IMR-90 (cell line): ENCODE results near the gene RAB27B. TPM values are rescaled to one million over a fixed set of nuclear protein-coding genes. Genes with fewer than 3 reads are reported as not detected.

Source experiments
- ATAC-seq: fragments of 200-7000 bp; cut with Tn5 transposase; 2 replicates; pipeline ENCODE4 v1.9.1; 2020; ENCODE audit warnings: low read depth, mild to moderate bottlenecking, moderate library complexity
- BruUV-seq: library from RNA; stranded (reverse); fragments of 400-500 nt; replicated peaks from 2 replicates; lab custom pipeline; 2021; lab: Mats Ljungman, UMichigan
- CTCF ChIA-PET: fragments of 300-600 bp; formaldehyde crosslinking; extraction: SDS; loops from one replicate; lab custom pipeline; 2021; ENCODE audit warnings: antibody characterized with exemption; lab: Yijun Ruan, JAX
- POLR2A ChIA-PET: fragments of 300-600 bp; sonication (Branson Sonifier 250); formaldehyde crosslinking; loops from one replicate; lab custom pipeline; 2022; ENCODE audit warnings: antibody characterized with exemption; ENCODE audit not compliant: unreplicated experiment; lab: Charles Lee
- DNase-seq: peaks from one replicate; pipeline ENCODE4 v3.0.0; 2013
- H2AFZ ChIP-seq: replicated peaks from 2 replicates; pipeline ENCODE3; 2013; ENCODE audit warnings: low read length, mild to moderate bottlenecking; ENCODE audit not compliant: poor library complexity
- H2AK5ac ChIP-seq: 2 replicates; pipeline ENCODE4 v1.6.1; 2013; ENCODE audit warnings: low read depth, low read length, inconsistent platforms
- H2AK9ac ChIP-seq: replicated peaks from 2 replicates; pipeline ENCODE3; 2013; ENCODE audit warnings: mild to moderate bottlenecking, low read depth, low read length, moderate library complexity; ENCODE audit not compliant: poor library complexity
- H2BK120ac ChIP-seq: 2 replicates; pipeline ENCODE4 v1.6.1; 2013; ENCODE audit warnings: low read depth, low read length, inconsistent platforms
- H2BK15ac ChIP-seq: 3 replicates; pipeline ENCODE4 v1.6.1; 2013; ENCODE audit warnings: low read depth, low read length, inconsistent platforms
- H2BK20ac ChIP-seq: 2 replicates; pipeline ENCODE4 v1.6.1; 2013; ENCODE audit warnings: low read depth, mild to moderate bottlenecking, inconsistent platforms, low read length, moderate library complexity
- H2BK5ac ChIP-seq: 2 replicates; pipeline ENCODE4 v1.6.1; 2013; ENCODE audit warnings: mild to moderate bottlenecking, low read depth, low read length, inconsistent platforms; ENCODE audit not compliant: poor library complexity, severe bottlenecking
- H3K14ac ChIP-seq: replicated peaks from 2 replicates; pipeline ENCODE4 v1.6.1; 2013; ENCODE audit warnings: low read depth, low read length, inconsistent platforms
- H3K18ac ChIP-seq: 2 replicates; pipeline ENCODE4 v1.6.1; 2013; ENCODE audit warnings: low read depth, low read length, control low read depth
- H3K23ac ChIP-seq: 2 replicates; pipeline ENCODE4 v1.6.1; 2013; ENCODE audit warnings: low read depth, low read length, inconsistent platforms
- H3K27ac ChIP-seq: 2 replicates; pipeline ENCODE4 v1.5.1; 2013; ENCODE audit warnings: mild to moderate bottlenecking, control low read depth, low read length; ENCODE audit not compliant: insufficient read depth
- H3K27me3 ChIP-seq: 2 replicates; pipeline ENCODE4 v1.6.1; 2013; ENCODE audit warnings: low read length; ENCODE audit not compliant: control insufficient read depth, insufficient read depth
- H3K36me3 ChIP-seq: 2 replicates; pipeline ENCODE4 v1.6.1; 2013; ENCODE audit warnings: low read length, mixed read lengths; ENCODE audit not compliant: control insufficient read depth, insufficient read depth
- H3K4ac ChIP-seq: 2 replicates; pipeline ENCODE4 v1.6.1; 2013; ENCODE audit warnings: low read depth, low read length, inconsistent platforms
- H3K4me1 ChIP-seq: 2 replicates; pipeline ENCODE4 v1.6.1; 2013; ENCODE audit warnings: low read length, mixed read lengths; ENCODE audit not compliant: control insufficient read depth, insufficient read depth
- H3K4me2 ChIP-seq: 2 replicates; pipeline ENCODE4 v1.6.1; 2013; ENCODE audit warnings: low read depth, mild to moderate bottlenecking, control low read depth, low read length, moderate library complexity
- H3K4me3 ChIP-seq: 2 replicates; pipeline ENCODE4 v1.5.1; 2013; ENCODE audit warnings: low read depth, mild to moderate bottlenecking, control low read depth, low read length, moderate library complexity; ENCODE audit not compliant: insufficient read depth
- H3K56ac ChIP-seq: 2 replicates; pipeline ENCODE4 v1.6.1; 2013; ENCODE audit warnings: low read length, inconsistent platforms; ENCODE audit not compliant: insufficient read depth; ENCODE audit errors: extremely low read depth
- H3K79me1 ChIP-seq, 2 experiments: 2 replicates each; pipeline ENCODE4 v1.6.1; 2013; ENCODE audit warnings: low read length in 2 of 2, inconsistent platforms in 1 of 2, low read depth in 1 of 2
- H3K9ac ChIP-seq: 2 replicates; pipeline ENCODE4 v1.6.1; 2013; ENCODE audit warnings: low read depth, low read length, control low read depth
- H3K9me1 ChIP-seq: 2 replicates; pipeline ENCODE4 v1.6.1; 2013; ENCODE audit warnings: low read length, inconsistent platforms; ENCODE audit not compliant: insufficient read depth
- H3K9me3 ChIP-seq: 2 replicates; pipeline ENCODE4 v1.6.1; 2013; ENCODE audit warnings: low read length; ENCODE audit not compliant: control insufficient read depth, insufficient read depth
- H4K20me1 ChIP-seq: 2 replicates; pipeline ENCODE4 v1.6.1; 2013; ENCODE audit warnings: low read length, inconsistent platforms; ENCODE audit not compliant: insufficient read depth
- H4K5ac ChIP-seq: 2 replicates; pipeline ENCODE4 v1.6.1; 2013; ENCODE audit warnings: mild to moderate bottlenecking, low read depth, low read length, control low read depth
- H4K8ac ChIP-seq, 2 experiments: 2 replicates each; pipeline ENCODE4 v1.6.1; 2013; ENCODE audit warnings: low read depth in 2 of 2, low read length in 2 of 2, control low read depth in 1 of 2, inconsistent platforms in 1 of 2
- H4K91ac ChIP-seq: 2 replicates; pipeline ENCODE4 v1.6.1; 2013; ENCODE audit warnings: low read depth, low read length, inconsistent platforms; ENCODE audit not compliant: insufficient read depth
- CEBPB ChIP-seq: IDR thresholded peaks from 2 replicates; pipeline ENCODE4 v1.6.1; 2012; ENCODE audit warnings: low read depth, low read length, improper control_type of control experiment
- CHD1 ChIP-seq: IDR thresholded peaks from 2 replicates; pipeline ENCODE4 v1.6.1; 2012; ENCODE audit warnings: low read depth, low read length, improper control_type of control experiment
- FOS ChIP-seq: fragments of 150-350 bp; IDR thresholded peaks from 2 replicates; pipeline ENCODE4 v1.6.1; 2016; ENCODE audit warnings: low read depth, low read length
- RAD21 ChIP-seq: IDR thresholded peaks from 2 replicates; pipeline ENCODE4 v1.6.1; 2012; ENCODE audit warnings: low read length, improper control_type of control experiment
- RFX5 ChIP-seq: IDR thresholded peaks from 2 replicates; pipeline ENCODE4 v1.8.0; 2012; ENCODE audit warnings: low read depth, mild to moderate bottlenecking, low read length, moderate library complexity
- SMC3 ChIP-seq: fragments of 150-350 bp; IDR thresholded peaks from 2 replicates; pipeline ENCODE4 v1.6.1; 2016; ENCODE audit warnings: low read depth, mild to moderate bottlenecking, antibody characterized with exemption, low read length, moderate library complexity
- WGBS, 2 experiments: methylation state at CpG; one replicate each; pipeline versions ENCODE4 v1.1.5 to v1.1.7; 2013; ENCODE audit warnings: missing lambda C conversion rate in 2 of 2; ENCODE audit not compliant: insufficient read length in 1 of 2; ENCODE audit errors: extremely low coverage in 2 of 2; 5-methylcytosine and 5-hydroxymethylcytosine counted together
- dilution Hi-C: fragments of 300-500 bp; cut with HindIII; formaldehyde crosslinking; loops from one replicate; pipeline ENCODE4 v1.14.3; 2018; ENCODE audit warnings: low sequenced_read_pairs; ENCODE audit not compliant: unreplicated experiment
- in situ Hi-C: fragments of 300-500 bp; cut with MboI; formaldehyde crosslinking; loops from 3 replicates; pipeline ENCODE4 v1.14.3; 2019; ENCODE audit warnings: low sequenced_read_pairs, inconsistent platforms, mixed read lengths
- intact Hi-C: fragments of 100-400 bp; cut with micrococcal nuclease; formaldehyde crosslinking; loops from 2 replicates; pipeline ENCODE4 v1.10.0; 2022
- polyA plus RNA-seq, 3 experiments: library from polyadenylated mRNA; depleted of rRNA; stranded (reverse); fragments of >200 nt; gene quantifications; 2 replicates each; pipeline ENCODE4 v1.2.3, GENCODE V29; 2012; ENCODE audit warnings: low replicate concordance in 1 of 3
- total RNA-seq: library from RNA; depleted of rRNA; stranded (reverse); fragments of >200 nt; gene quantifications from 2 replicates; pipeline ENCODE4 v1.2.3, GENCODE V29; 2012
- TF ChIP-seq, protein P1 (sequence below): conservative IDR thresholded peaks from 2 replicates; pipeline ENCODE4 v1.5.1; 2012; ENCODE audit warnings: mild to moderate bottlenecking, low read depth, low read length, improper control_type of control experiment

The RAB27B gene
- total and polyA plus RNA-seq, 2 of the 4 experiments (the other 2 are of a cell fraction) = 0.24 to 1.3 TPM

DNA sequence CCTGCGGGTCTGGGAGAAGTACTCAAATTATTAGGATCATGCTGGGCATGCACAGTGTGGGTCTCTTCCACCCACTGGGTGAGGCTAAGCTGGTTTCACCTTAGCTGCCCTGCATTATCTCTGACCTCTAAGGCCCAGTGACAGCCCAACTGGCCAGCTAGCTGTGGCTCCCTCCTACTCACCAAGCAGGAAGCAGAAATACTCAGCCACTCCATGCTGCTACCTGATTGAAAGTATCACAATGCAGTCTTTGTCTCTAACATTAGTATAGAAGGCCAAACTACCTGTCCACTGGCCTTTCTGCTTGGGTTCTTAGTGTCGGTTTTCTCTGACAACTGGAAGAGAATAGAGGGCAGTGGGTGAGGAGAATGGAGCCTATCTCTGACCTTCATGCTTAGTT is 47.3 kb upstream of the RAB27B start:
- H2BK120ac ChIP-seq = no peak overlapping the region
- in situ Hi-C loops (no loop called here), intact Hi-C loops (no loop called here), dilution Hi-C loops (no loop called here)
- H2AK5ac ChIP-seq = no peak overlapping the region
- no peak overlapping the region for H3K56ac ChIP-seq
- POLR2A ChIA-PET = no interaction called here
- no peak overlapping the region; the same call in 1 of the 2 replicates for H2BK20ac ChIP-seq
- H3K4me1 ChIP-seq = peaks cover 7% of the 10 kb centered on the region
- no peak overlapping the region for H3K27ac ChIP-seq
- no peak overlapping the region for H2BK5ac ChIP-seq
- H3K18ac ChIP-seq = no peak overlapping the region
- H3K9me3 ChIP-seq = no peaks in the 10 kb centered on the region
- no peaks in the 10 kb centered on the region for H3K36me3 ChIP-seq
- no peak overlapping the region for H4K8ac ChIP-seq
- H3K9ac ChIP-seq = no peak overlapping the region
- no peak overlapping the region for H2AFZ ChIP-seq
- H4K5ac ChIP-seq = no peak overlapping the region
- H3K27me3 ChIP-seq = no peaks in the 10 kb centered on the region
- H3K23ac ChIP-seq = no peak overlapping the region
- DNase-seq = no peak
- no peaks in the 10 kb centered on the region for H3K79me1 ChIP-seq
- no peak overlapping the region for H2BK15ac ChIP-seq
- no peak overlapping the region for H3K14ac ChIP-seq
- H3K4ac ChIP-seq = no peak overlapping the region
- H4K20me1 ChIP-seq = no peaks in the 10 kb centered on the region
- TF ChIP-seq CEBPB = no peak
- TF ChIP-seq, protein P1, sequence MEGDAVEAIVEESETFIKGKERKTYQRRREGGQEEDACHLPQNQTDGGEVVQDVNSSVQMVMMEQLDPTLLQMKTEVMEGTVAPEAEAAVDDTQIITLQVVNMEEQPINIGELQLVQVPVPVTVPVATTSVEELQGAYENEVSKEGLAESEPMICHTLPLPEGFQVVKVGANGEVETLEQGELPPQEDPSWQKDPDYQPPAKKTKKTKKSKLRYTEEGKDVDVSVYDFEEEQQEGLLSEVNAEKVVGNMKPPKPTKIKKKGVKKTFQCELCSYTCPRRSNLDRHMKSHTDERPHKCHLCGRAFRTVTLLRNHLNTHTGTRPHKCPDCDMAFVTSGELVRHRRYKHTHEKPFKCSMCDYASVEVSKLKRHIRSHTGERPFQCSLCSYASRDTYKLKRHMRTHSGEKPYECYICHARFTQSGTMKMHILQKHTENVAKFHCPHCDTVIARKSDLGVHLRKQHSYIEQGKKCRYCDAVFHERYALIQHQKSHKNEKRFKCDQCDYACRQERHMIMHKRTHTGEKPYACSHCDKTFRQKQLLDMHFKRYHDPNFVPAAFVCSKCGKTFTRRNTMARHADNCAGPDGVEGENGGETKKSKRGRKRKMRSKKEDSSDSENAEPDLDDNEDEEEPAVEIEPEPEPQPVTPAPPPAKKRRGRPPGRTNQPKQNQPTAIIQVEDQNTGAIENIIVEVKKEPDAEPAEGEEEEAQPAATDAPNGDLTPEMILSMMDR = no peak
- TF ChIP-seq SMC3 = no peak
- no peak for TF ChIP-seq RFX5
- TF ChIP-seq RAD21 = no peak
- no peak for TF ChIP-seq FOS
- TF ChIP-seq CHD1 = no peak
- no peak overlapping the region for H3K4me2 ChIP-seq
- no TSS peak for BruUV-seq
- no peak overlapping the region for H3K4me3 ChIP-seq
- no CpG with 5 or more reads among the region's 2 CpGs for WGBS, 2 experiments
- no peak overlapping the region; the same call in 1 of the 2 replicates for H4K91ac ChIP-seq
- CTCF ChIA-PET = interaction anchor here (1.0 kb wide), 1 partner anchor 102 kb away, joined by 3 read pairs; no protein-coding TSS in a partner anchor
- ATAC-seq = no peak
- H2AK9ac ChIP-seq = no peak overlapping the region
- peaks cover 4% of the 10 kb centered on the region; the same call in 1 of the 2 replicates for H3K9me1 ChIP-seq
